ENCODE data around the gene LHX8.

The LHX8 gene

GRCh38 chr1:75202751-75203150 lies 68.6 kb downstream of the LHX8 start:
- ChIA-PET POLR2A (no interaction called here), CTCF (interaction anchor here (0.9 to 7.4 kb wide), 13 partner anchors 10 to 445 kb away, joined by 3 to 104 read pairs (median 4); no protein-coding TSS in a partner anchor)
- DNase-seq (ENCODE audit: extremely low spot score): no peak
- TF ChIP-seq CTCF (IDR thresholded peaks at IDR 0.05; ENCODE audit: control extremely low read depth, extremely low read depth, low read depth, missing control alignments): no peak

DNA sequence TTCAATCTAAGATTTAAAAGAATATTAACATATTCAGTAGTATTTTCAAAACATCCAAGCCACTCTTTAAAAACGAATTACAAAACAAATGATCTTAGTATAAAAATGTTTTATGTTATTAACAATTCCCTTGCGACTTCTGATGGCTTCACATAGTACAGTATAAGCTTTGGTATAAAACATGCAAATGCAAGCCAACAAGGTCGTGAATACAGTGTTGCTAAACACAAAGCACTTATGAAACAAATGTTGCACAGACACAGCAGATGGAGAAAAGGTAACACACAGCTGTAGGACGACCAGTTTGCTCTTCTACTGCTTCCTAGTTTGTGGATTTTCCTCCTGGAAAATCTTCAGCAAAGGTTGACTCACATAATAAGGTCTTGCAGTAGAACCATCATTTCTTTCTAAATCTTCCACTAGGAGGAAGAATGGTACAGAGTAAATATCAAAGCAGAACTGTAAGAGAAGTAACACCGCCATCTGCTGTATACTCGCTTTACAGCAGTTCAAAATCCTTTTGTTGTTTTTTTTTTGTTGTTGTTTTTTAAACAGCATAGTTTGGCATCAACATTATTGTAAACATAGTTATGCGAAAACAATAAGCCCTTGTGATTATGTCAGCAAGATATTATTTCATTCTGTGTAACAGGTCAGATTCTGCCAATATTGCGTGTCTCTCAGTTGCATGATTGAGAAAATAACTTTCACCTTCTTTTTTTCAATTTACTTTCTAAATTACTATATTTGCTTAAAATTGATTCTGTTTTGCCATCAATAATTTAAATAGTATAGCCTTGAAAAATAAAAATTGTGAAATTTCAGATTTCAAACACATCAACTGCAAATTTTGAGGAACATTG lies 69.5 kb downstream of the LHX8 start:
- DNase-seq (ENCODE audit: extremely low spot score): peak; percentile 26
- peak; percentile 42 for TF ChIP-seq CTCF (IDR thresholded peaks at IDR 0.05; ENCODE audit: control extremely low read depth, extremely low read depth, low read depth, missing control alignments)
- CTCF ChIA-PET: interaction anchor here (0.9 to 7.4 kb wide), 13 partner anchors 9 to 446 kb away, joined by 3 to 104 read pairs (median 4); no protein-coding TSS in a partner anchor
- POLR2A ChIA-PET: no interaction called here

DNA sequence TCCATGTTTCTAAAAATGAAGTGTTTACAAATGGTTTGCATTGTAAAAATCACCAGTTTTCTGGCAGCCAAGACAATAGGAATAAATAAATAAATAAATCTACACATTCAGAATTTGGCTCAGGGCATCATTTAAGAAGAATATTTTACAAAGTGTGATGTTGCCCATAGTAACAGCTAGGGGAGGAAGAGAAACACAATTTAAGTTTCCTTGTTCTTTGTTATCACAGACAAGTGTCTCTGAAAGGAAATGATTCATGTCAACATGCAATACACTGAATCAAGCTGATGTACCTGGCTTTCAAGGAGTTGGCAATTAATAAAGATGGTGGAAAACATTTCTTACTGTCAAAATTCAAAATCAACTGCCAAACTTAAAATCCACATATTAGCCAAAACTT lies 74.7 kb downstream of the LHX8 start:
- no peak for TF ChIP-seq CTCF (IDR thresholded peaks at IDR 0.05; ENCODE audit: control extremely low read depth, extremely low read depth, low read depth, missing control alignments)
- CTCF ChIA-PET: interaction anchor here (1.8 to 3.1 kb wide), 2 partner anchors 24 to 436 kb away, joined by 4 to 18 read pairs; no protein-coding TSS in a partner anchor
- POLR2A ChIA-PET: no interaction called here
- DNase-seq (ENCODE audit: extremely low spot score): no peak

All from GM10248 (cell line).